Neural progenitor cell (in vitro differentiated cells): ENCODE data around the gene OCA2. TPM values are rescaled to one million over a fixed set of nuclear protein-coding genes. Genes with fewer than 3 reads are reported as not detected.

Source experiments
- DNase-seq: peaks from one replicate; pipeline ENCODE4 v3.0.0-alpha.2; 2016; ENCODE audit warnings: low spot score
- H2AFZ ChIP-seq: fragments of 200-600 bp; sonication (generic); replicated peaks from 2 replicates; pipeline ENCODE4 v1.6.1; 2016; ENCODE audit warnings: antibody characterized with exemption
- H3F3A ChIP-seq: fragments of 200-600 bp; sonication (generic); 2 replicates; pipeline ENCODE4 v1.6.1; 2016; ENCODE audit warnings: antibody characterized with exemption, low read depth
- H3K27ac ChIP-seq: fragments of 200-600 bp; sonication (generic); 2 replicates; pipeline ENCODE4 v1.5.1; 2016; ENCODE audit warnings: mild to moderate bottlenecking
- H3K27me3 ChIP-seq: fragments of 200-600 bp; sonication (generic); 2 replicates; pipeline ENCODE4 v1.6.1; 2016; ENCODE audit warnings: mild to moderate bottlenecking, moderate library complexity
- H3K36me3 ChIP-seq: fragments of 200-600 bp; sonication (generic); 2 replicates; pipeline ENCODE4 v1.5.1; 2016
- H3K4me1 ChIP-seq: fragments of 200-600 bp; sonication (generic); 2 replicates; pipeline ENCODE4 v1.6.1; 2016; ENCODE audit warnings: mixed run types
- H3K4me2 ChIP-seq: fragments of 200-600 bp; sonication (generic); 2 replicates; pipeline ENCODE4 v1.6.1; 2016
- H3K4me3 ChIP-seq: fragments of 200-600 bp; sonication (generic); 2 replicates; pipeline ENCODE4 v1.5.1; 2016
- H3K79me2 ChIP-seq: fragments of 200-600 bp; sonication (generic); 2 replicates; pipeline ENCODE4 v1.6.1; 2016; ENCODE audit warnings: low read depth
- H3K9ac ChIP-seq: fragments of 200-600 bp; sonication (generic); 2 replicates; pipeline ENCODE4 v1.6.1; 2016
- H3K9me3 ChIP-seq: fragments of 200-600 bp; sonication (generic); 2 replicates; pipeline ENCODE4 v1.5.1; 2016; ENCODE audit warnings: low read depth
- H4K20me1 ChIP-seq: fragments of 200-600 bp; sonication (generic); 2 replicates; pipeline ENCODE4 v1.6.1; 2016; ENCODE audit warnings: low read depth
- H3K27ac Mint-ChIP-seq: 3 replicates; pipeline ENCODE4 v1.8.0; 2021; ENCODE audit warnings: mixed read lengths
- H3K27me3 Mint-ChIP-seq: 2 replicates; pipeline ENCODE4 v1.8.0; 2022; ENCODE audit warnings: low read depth, mild to moderate bottlenecking, inconsistent platforms, moderate library complexity, mixed read lengths; ENCODE audit not compliant: insufficient read depth
- H3K36me3 Mint-ChIP-seq: 3 replicates; pipeline ENCODE4 v1.8.0; 2021; ENCODE audit warnings: mixed read lengths
- H3K4me1 Mint-ChIP-seq: 3 replicates; pipeline ENCODE4 v1.8.0; 2021; ENCODE audit warnings: mixed read lengths
- H3K4me3 Mint-ChIP-seq: 3 replicates; pipeline ENCODE4 v1.8.0; 2021; ENCODE audit warnings: mild to moderate bottlenecking, moderate library complexity, mixed read lengths
- H3K9me3 Mint-ChIP-seq: 3 replicates; pipeline ENCODE4 v1.8.0; 2020; ENCODE audit warnings: mixed read lengths
- EZH2 ChIP-seq: fragments of 200-600 bp; sonication (generic); IDR thresholded peaks from 2 replicates; pipeline ENCODE4 v1.6.1; 2017; ENCODE audit warnings: antibody characterized with exemption, mild to moderate bottlenecking, moderate library complexity
- EZH2phosphoT487 ChIP-seq: fragments of 200-600 bp; sonication (generic); IDR thresholded peaks from 2 replicates; pipeline ENCODE4 v1.6.1; 2017; ENCODE audit warnings: antibody characterized with exemption
- total RNA-seq: library from RNA; depleted of rRNA; stranded (reverse); fragments of >200 nt; gene quantifications from 2 replicates; pipeline ENCODE4 v1.2.3, GENCODE V29; 2015; ENCODE audit warnings: low replicate concordance
- TF ChIP-seq, protein P1 (sequence below): fragments of 200-600 bp; sonication (generic); IDR thresholded peaks from 2 replicates; pipeline ENCODE4 v1.5.1; 2017; ENCODE audit warnings: antibody characterized with exemption, mild to moderate bottlenecking

The OCA2 gene
- total RNA-seq, 1 donor from 2014 or later = 1.0 TPM

DNA sequence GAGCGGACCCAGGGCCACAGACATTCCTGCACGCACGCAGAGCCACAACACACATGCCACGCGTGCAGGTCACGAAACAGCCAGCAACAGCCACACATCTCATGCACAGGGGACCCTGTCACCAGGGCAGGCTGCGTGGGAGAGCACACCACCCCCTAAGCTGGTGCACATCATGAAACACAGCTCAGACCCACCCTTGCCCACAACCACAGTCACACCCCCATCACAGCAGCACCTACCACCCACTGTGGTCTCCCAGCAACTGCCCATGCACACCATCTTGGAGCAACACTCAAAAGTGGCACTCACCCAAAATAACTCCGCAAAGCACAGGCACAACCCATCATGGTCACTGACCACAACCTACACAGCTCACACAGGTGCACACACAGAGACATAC, 75.7 kb downstream of the OCA2 start:
- H3K4me1 Mint-ChIP-seq = peaks cover 15% of the 10 kb centered on the region
- peaks cover 15% of the 10 kb centered on the region for H3F3A ChIP-seq
- H3K4me3 ChIP-seq = no peak overlapping the region
- H2AFZ ChIP-seq = no peak overlapping the region
- no peak overlapping the region for H3K4me3 Mint-ChIP-seq
- no peak overlapping the region for H3K27ac ChIP-seq
- no peaks in the 10 kb centered on the region for H3K36me3 ChIP-seq
- peaks cover 7% of the 10 kb centered on the region for H3K27me3 Mint-ChIP-seq
- H3K27me3 ChIP-seq = no peaks in the 10 kb centered on the region
- H3K9me3 ChIP-seq = no peaks in the 10 kb centered on the region
- H4K20me1 ChIP-seq = no peaks in the 10 kb centered on the region
- H3K4me1 ChIP-seq = peaks cover 15% of the 10 kb centered on the region
- TF ChIP-seq EZH2phosphoT487 (no peak), EZH2 (no peak)
- TF ChIP-seq, protein P1, sequence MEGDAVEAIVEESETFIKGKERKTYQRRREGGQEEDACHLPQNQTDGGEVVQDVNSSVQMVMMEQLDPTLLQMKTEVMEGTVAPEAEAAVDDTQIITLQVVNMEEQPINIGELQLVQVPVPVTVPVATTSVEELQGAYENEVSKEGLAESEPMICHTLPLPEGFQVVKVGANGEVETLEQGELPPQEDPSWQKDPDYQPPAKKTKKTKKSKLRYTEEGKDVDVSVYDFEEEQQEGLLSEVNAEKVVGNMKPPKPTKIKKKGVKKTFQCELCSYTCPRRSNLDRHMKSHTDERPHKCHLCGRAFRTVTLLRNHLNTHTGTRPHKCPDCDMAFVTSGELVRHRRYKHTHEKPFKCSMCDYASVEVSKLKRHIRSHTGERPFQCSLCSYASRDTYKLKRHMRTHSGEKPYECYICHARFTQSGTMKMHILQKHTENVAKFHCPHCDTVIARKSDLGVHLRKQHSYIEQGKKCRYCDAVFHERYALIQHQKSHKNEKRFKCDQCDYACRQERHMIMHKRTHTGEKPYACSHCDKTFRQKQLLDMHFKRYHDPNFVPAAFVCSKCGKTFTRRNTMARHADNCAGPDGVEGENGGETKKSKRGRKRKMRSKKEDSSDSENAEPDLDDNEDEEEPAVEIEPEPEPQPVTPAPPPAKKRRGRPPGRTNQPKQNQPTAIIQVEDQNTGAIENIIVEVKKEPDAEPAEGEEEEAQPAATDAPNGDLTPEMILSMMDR = no peak
- no peaks in the 10 kb centered on the region for H3K36me3 Mint-ChIP-seq
- H3K79me2 ChIP-seq = no peaks in the 10 kb centered on the region
- H3K9me3 Mint-ChIP-seq = peaks cover 4% of the 10 kb centered on the region
- DNase-seq = no peak
- no peak overlapping the region for H3K4me2 ChIP-seq
- no peak overlapping the region for H3K9ac ChIP-seq
- peak overlapping the region; percentile 16 for H3K27ac Mint-ChIP-seq

DNA sequence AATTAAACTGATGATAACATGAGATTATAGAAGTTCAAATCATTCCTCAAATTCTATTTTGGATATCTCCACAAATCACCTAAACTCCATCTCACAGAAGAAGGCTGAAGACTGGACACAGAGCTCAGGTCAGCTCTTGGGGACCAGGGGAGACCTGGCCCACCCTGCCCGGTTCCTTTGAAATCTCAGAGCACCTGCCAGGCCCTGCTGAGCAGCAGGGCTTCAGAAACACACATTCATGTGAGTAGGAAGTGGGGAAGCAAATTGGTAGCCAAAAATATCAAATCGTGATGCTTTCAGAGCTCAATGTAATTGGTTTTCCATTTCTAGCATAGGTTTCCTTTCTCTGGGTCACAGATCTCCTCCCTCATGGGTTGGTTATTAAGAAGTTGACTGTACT, 76.2 kb downstream of the OCA2 start:
- Histone ChIP-seq H3F3A (peaks cover 15% of the 10 kb centered on the region), H3K27ac (no peak overlapping the region), H3K79me2 (no peaks in the 10 kb centered on the region), H3K4me3 (no peak overlapping the region), H3K9ac (no peak overlapping the region), H3K9me3 (no peaks in the 10 kb centered on the region), H3K4me2 (no peak overlapping the region), H2AFZ (no peak overlapping the region), H4K20me1 (no peaks in the 10 kb centered on the region), H3K4me1 (peaks cover 15% of the 10 kb centered on the region), H3K36me3 (no peaks in the 10 kb centered on the region), H3K27me3 (no peaks in the 10 kb centered on the region)
- no peak for DNase-seq
- no peak for TF ChIP-seq EZH2
- TF ChIP-seq, protein P1 = no peak
- no peak for TF ChIP-seq EZH2phosphoT487
- no peaks in the 10 kb centered on the region for H3K36me3 Mint-ChIP-seq
- H3K4me3 Mint-ChIP-seq = no peak overlapping the region
- peaks cover 17% of the 10 kb centered on the region for H3K4me1 Mint-ChIP-seq
- peaks cover 4% of the 10 kb centered on the region for H3K9me3 Mint-ChIP-seq
- no peak overlapping the region for H3K27ac Mint-ChIP-seq
- H3K27me3 Mint-ChIP-seq = peaks cover 8% of the 10 kb centered on the region

DNA sequence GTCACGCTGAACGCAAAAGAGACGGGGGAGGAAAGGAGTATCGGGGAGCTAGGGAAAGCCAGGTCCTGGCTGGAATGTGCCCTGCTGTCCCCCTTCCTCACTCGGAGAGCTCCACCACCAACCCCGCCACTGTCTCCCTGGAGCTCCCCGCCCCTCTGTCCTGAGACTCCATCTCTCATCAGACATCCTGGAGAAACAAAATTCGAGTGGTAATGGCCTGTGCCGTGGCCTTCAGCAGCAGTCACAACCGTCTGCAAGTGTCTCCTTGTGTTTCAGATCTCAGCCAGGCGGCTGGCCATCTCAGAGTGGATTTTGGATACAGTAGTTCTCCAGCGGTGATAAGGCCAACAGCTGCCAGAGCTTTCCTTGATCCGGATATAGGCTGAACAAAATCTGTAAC, 76.9 kb downstream of the OCA2 start:
- H3K4me1 Mint-ChIP-seq = peaks cover 22% of the 10 kb centered on the region
- Histone ChIP-seq H3K27me3 (no peaks in the 10 kb centered on the region), H3K36me3 (no peaks in the 10 kb centered on the region), H3F3A (peaks cover 15% of the 10 kb centered on the region), H3K79me2 (no peaks in the 10 kb centered on the region), H4K20me1 (no peaks in the 10 kb centered on the region), H3K4me3 (no peak overlapping the region), H3K9me3 (no peaks in the 10 kb centered on the region), H3K27ac (no peak overlapping the region), H2AFZ (no peak overlapping the region), H3K4me2 (no peak overlapping the region), H3K9ac (no peak overlapping the region), H3K4me1 (peaks cover 15% of the 10 kb centered on the region)
- H3K27ac Mint-ChIP-seq = no peak overlapping the region
- TF ChIP-seq, protein P1 = no peak
- TF ChIP-seq EZH2phosphoT487 = no peak
- TF ChIP-seq EZH2 = no peak
- peaks cover 3% of the 10 kb centered on the region for H3K9me3 Mint-ChIP-seq
- H3K4me3 Mint-ChIP-seq = no peak overlapping the region
- DNase-seq = no peak
- peaks cover 8% of the 10 kb centered on the region for H3K27me3 Mint-ChIP-seq
- no peaks in the 10 kb centered on the region for H3K36me3 Mint-ChIP-seq
